Posterior vena cava (tissue), 2 donors: ENCODE results near the gene FAXC. TPM values are rescaled to one million over a fixed set of nuclear protein-coding genes. Genes with fewer than 3 reads are reported as not detected.
"Not testable (repeated sequence)": the region's sequence is repeated elsewhere in the genome, so short reads cannot be mapped to it uniquely, and the experiment has no call there.

Source experiments
- DNase-seq: peaks from one replicate; pipeline ENCODE4 v3.0.0-alpha.2; 2020; ENCODE audit warnings: low spot score
- intact Hi-C, 2 donors: fragments of 100-400 bp; cut with DNase I; formaldehyde crosslinking; loops; one replicate each; pipeline versions ENCODE4 v1.14.1 to v1.14.2; 2022 to 2023
- total RNA-seq, 2 donors: library from RNA; stranded (reverse); fragmentation: NEBNext Ultra II Directional; extraction: Animal tissue kit (Norgen Biotek cat#: 25700); gene quantifications; one replicate each; pipeline ENCODE4 v1.2.1, GENCODE V29; 2021
- donor health status: DM: yes; HTN: yes; CAD: no.
- donor health status: DM: yes; HTN: yes; CAD: no.

FAXC gene
- total RNA-seq, 2 donors from 2014 or later = 10.8 to 12.9 TPM

DNA sequence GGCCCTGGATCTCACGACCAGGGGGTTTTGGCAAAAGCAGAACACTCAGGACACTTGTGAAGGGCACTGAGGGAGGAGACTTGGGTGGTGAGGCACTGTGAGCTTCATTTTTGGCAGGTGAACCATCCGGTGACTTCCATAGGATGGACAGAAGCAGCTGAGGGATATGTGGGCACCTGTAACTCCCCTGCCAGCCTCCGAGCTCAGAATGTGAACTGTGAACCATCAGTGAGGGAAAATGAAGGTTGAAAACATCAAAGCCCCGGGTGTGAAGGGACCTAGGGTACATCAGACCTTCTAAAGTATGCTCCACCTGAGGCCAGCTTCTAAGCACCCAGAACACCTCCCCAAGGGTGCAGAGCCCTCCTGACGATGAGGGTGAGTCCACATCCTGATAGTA is 53.2 kb downstream of the FAXC start:
- no peak for DNase-seq
- intact Hi-C loops = no loop called here

DNA sequence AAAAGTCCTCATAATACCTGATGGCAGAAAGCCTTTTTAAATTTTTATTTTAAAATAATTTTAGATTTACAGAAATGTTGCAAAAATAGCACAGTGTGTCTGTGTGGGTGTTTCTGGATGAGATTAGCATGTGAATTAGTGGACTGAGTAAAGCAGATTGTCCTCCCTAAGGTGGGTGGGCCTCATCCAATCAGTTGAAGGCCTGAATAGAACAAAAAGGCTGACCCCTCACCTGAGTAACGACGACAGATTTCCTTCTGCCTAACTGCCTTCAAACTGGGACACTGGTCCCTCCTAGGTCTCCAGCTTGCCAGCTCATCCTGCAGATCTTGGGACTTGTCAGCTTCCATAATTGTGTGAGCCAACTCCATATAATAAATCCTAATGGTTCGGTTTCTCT is 54.2 kb downstream of the FAXC start:
- intact Hi-C loops = no loop called here
- DNase-seq = no peak

DNA sequence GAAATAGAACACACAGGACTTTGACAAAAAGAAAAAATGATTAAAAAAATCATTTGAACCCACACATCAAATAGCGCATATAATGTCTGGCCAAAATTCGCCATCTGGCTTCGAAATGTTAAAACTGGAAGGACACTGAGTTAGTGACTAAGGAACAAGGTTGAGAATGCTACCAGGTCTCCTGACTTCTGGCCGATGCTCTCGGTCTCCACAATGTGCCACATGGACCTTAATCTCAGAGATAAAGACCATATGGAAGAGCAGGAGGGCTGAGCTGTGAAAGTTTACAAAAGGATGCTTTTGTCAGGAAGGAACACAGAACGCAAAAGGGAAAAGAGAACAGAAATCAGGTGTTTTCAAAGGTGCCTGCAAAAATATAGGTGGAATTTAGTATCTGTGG is 54.7 kb downstream of the FAXC start:
- no peak for DNase-seq
- intact Hi-C loops = no loop called here

DNA sequence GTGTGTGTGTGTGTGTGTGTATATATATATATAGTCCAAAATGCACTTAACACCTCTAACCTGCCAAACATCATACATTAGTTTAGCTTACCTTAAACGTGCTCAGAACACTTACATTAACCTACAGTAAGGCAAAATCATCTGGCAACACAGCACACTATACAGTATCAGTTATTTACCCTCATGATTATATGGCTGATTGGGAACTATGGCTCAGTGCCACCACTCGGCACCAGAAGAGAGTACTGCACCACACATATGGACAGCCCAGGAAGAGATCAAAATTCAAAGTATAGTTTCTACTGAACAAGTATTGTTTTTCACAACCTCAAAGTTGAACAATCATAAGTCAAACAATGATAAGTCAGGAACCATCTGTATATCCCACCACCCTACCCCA is 59.8 kb downstream of the FAXC start:
- intact Hi-C loops = no loop called here

DNA sequence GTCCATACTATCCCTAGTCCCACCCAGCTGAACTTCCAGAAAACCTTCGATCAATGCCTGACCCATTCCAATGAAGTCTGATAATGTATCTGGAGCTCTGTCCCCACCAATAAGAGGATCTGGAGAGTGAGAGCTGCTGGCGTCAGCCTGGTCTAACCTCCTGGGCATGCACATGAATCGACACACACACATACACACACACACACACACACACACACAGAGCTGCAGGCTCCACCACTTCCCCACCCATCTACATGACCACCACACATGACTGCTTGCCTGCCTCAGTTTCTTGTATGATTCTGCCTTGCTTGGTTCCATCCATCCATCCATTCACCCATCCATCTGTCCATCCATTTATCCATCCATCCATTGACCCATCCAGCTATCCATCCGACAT is 60.8 kb downstream of the FAXC start:
- no peak for DNase-seq
- intact Hi-C loops = no loop called here

More for the DNA sequence above, 59.8 kb downstream of the FAXC start:
- DNase-seq = no peak

DNA sequence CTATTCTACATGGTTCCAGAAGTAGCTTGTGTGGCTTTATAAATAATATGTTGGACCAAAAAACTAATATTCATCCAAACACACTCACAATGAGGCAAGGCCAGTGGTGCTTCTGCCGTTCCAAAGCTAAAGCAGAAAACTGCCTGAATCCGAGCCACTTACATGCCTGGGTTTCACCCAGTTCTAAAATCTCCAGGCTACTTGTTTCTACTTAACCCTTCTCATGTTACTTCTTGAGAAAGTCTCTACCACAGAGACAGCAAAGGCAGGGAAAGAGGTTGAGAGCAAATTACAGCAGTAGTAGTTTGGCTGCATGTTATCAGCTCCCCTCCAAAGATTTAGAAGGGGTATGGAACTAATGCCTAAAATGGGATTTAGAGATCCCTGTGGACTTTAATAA is 62.0 kb downstream of the FAXC start:
- intact Hi-C loops = no loop called here
- DNase-seq = no peak

DNA sequence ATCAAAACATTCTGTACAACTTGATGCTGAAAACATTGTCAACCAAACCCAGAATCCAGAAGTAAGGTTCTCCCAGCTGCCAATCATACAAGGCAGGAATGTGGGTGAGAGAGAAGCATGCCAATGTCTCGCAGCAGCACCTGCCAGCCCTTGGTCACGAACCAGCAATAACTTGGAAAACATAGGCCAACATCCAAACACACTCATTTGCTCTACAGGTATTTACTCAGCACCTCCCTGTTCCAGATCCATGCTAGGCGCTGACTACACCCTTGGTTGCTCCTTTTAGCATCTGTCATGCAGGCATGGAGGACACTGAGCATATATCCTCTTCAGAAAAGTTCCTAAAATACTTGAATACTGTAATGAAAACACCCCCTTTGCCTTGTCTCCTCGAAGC is 63.6 kb downstream of the FAXC start:
- intact Hi-C loops = no loop called here
- no peak for DNase-seq

DNA sequence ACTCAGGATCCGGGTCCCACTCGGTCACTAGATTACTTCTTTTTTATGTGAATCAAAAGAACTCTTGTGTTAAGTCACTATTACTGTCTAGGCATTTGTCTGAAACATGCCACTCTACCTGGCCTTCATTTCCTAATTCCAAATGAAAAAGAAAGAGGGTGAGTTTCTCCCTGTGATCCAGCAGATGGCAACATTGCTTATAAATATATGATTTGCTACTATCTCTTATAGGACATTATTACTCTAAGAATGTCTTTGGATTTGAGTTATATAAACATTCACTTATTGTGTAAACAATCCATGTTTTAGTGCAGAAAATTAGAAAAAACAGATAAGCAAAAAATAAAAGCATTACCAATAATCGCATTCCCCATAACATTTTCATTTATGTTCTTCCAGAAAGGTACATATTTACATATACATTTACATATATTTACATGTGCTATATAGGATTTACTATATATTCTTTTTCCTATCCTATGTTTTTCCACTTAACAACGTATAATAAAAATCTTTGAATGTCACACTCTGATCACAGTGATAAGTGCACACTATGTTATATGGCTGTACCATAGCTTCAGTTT is 66.9 kb downstream of the FAXC start:
- intact Hi-C loops = no loop called here
- no peak for DNase-seq

DNA sequence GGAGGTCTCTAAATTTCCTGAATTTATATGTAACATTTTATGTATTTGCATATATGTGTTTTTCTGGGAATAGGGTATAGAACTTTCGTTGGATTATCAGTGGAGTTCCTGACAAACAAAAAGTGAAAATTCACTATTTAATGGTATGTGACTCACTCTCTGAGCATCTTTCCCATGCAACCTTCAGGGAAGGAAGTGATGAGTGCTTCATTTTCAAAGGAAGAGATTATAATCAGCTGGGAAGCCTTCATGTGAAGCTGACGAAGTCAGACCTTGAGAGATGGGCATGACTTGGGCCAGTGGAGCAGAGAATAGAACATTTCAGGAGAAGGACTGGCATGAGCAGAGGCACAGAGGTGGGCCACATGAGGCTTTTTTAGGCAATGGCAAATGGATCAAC is 72.7 kb downstream of the FAXC start:
- DNase-seq = no peak
- intact Hi-C loops = no loop called here

DNA sequence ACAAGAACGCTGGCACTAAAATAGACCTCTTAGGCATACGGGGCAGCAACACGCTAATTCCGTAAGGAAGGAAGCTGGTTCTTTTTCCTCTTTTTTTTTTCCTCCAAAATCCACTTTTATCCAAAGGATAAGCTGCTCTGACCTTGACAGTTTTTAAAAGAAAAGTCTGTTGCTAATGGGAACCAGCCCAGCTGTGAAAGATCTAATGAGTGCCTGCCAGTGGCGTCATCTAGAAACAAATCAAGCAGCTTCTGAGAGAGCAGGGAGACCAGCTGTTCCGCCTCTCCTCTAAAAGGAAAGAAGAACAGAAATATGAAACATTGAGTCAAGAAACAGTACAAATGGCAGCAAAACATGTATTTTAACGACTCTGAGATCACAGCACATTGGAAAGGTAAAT is 78.6 kb downstream of the FAXC start:
- no peak for DNase-seq
- intact Hi-C loops = no loop called here

DNA sequence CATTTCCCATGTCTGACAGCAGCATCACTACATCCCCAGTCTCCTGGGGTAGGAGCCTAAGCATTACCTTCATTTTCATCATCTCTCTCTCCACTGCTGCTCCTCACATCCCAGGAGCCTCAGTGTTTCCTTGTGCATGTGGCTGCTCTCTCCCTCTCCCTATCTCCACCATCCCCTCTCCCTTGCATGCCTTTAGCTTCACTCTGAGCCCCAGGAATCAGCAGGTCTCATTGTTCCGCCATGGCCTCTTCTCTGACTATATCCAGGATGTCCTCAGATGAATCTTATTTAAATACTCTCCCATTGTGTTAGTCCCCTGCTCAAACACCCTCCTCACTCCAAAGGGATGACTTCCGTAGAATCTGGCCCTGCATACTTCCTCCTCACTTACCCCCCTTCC is 79.4 kb downstream of the FAXC start:
- intact Hi-C loops = no loop called here
- no peak for DNase-seq

DNA sequence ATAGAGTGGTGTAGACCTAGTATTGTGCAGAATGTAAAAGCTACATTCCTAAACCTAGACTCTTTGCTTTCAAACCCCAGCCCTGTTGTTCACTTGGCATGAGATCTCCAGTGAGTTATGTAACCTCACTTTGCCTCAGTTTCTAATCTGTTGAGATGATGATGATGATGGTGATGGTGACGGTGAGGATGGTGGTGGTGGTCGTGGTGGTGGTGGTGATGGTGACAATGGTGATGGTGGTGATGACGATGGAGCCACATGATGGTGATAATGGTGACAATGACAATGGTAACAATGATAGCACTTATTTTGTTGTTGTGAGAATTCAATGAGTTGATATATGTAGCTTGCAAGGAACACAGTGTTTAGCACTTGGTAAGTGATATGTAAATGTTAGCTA is 80.3 kb downstream of the FAXC start:
- no peak for DNase-seq
- intact Hi-C loops = no loop called here

DNA sequence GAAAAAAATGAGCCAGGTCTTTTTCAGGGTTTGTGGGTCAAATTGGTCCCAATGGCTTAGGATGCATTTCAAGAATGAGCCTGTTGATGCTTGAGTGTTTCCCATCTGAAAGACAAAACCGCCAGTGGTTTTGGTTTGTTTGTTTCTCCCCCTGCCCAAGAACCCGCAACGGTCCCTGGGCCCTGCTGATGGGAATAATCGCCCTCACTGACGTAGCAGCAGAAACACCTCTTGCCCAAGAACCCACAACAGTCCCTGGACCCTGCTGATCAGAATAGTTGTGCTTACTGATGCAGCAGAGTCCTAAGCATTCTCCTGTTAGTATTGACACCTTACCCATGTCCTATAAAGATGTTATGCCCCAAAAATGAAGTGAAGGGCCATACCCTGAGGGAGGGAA is 82.5 kb downstream of the FAXC start:
- DNase-seq, intact Hi-C loops: not testable (repeated sequence)

DNA sequence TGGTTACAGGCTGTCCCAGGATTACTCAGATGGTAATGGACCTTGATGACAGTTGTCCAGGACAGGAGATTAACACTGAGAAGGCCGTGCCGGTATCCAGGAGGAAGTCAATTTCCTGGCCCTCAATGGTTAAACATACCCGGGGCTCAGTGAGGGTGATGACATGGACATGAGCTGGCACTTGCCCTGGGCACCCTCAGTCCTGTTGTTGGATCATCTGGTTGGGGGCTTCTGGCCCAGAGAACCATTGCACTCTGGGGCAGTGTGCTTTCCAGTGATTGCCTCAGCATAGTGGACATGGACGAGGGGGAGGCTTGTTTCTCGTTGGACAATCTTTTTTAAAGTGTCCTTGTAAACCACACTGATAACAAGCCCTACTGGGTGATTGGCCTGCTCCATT is 84.0 kb downstream of the FAXC start:
- DNase-seq, intact Hi-C loops: not testable (repeated sequence)

DNA sequence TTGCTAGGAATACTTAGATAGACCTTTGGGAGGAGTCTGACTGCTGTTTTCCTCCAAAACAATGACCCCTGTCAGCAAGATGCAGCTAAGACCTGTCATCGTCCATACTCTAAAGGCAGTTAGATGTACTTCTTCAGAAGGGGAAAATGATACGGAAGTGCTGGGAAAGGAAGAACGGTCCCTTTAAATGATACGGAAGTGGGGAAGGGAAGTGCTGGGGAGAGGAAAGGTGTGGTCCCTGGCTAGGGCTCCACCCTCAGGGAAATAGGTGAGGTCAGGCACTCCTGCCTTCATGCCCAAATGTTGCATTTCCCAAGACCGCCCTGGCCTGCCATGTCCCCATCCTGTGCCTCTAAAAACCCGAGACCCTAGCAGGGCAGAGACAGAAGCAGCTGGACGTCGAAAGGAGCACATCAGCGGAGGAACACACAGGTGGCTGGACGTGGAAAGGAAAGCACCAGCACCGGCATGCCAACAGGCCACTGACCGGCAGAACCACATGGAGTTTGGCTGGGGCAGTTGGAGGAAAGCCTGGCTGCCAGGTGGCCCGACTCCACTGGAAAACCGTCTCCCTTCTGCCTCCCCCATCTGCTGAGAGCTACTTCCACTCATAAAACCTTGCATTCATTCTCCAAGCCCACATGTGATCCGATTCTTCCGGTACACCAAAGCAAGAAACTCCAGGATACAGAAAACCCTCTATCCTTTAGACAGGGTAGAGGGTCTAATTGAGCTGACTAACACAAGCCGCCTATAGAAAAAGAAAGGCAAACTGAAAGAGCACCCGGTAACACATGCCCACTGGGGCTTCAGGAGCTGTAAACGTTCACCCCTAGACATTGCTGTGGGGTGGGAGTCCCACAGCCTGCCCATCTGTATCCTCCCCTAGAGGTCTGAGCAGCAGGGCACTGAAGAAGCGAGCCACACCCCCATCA is 94.6 kb downstream of the FAXC start:
- intact Hi-C loops = no loop called here
- no peak for DNase-seq

DNA sequence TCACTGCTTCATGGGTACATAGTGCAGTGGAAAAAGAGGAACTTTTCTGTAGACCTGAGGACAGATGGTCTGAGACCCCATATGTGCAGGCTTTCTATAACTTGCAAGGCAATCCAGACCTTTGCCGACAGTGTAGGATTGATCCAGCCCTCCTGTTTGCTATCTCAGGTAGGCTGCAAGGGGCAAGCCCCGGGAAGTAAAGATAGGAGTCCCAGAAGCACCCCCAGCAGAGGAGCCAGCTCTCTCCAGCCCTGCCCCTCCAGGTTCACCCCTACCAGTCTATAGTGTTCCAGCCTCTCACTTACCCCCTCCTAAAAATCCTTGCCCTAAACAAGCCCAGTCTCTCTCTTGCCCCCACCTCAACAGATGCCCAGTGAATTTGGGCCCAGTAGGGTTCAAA is 96.2 kb downstream of the FAXC start:
- intact Hi-C loops = no loop called here
- no peak for DNase-seq

DNA sequence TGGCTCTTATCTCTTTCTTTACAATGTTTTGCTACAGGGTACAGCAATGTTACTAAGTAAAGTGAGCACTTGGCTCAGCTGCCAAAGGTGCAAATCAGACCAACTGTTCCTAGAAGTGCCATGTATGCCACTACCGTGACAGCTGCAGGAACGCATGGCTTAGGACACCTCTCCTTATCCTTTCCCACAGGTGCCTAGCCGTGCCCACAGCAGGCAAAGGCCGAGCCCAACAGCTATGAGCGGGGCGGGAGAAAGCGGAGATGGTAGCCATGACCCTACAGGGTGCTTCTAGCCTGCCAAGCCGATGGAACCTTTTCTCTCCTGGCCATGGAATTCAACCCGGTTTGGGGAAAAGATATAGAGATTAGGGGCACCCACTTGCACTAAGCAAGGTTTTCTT is 97.1 kb downstream of the FAXC start:
- intact Hi-C loops = no loop called here
- DNase-seq = no peak

DNA sequence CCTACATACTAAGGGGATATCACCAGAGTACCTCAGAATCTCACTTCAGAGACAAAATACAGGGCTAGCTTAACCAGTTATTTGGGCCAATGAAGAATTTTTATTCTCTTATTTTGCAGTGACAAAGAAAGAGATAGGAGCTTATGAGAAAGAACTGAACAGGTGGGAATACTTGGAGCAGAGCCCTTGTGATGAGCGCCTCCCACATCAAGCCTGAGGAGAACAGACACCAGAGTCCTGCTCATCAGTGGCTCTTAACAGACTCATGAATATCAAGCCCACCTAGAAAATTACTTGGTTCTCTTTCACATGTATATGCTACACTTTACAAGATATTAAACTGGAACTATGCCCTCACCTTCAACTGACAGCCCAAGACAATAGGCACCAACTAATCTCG is 99.0 kb downstream of the FAXC start:
- no peak for DNase-seq
- intact Hi-C loops = no loop called here

DNA sequence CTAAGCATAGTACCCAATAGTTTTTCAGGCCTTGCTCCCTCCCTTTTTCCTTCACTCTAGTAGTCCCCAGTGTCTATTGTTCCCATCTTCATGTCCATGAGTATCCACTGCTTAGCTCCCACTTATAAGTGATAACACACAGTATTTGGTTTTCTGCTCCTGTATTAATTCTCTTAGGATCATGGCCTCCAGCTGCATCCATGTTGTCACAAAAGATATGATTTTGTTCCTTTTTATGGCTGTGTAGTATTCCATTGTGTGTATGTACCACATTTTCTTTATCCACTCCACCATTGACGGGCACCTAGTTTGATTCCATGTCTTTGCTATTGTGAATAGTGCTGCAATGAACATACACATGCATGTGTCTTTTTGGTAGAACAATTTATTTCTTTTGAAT is 102.9 kb downstream of the FAXC start:
- DNase-seq = no peak
- intact Hi-C loops = no loop called here

DNA sequence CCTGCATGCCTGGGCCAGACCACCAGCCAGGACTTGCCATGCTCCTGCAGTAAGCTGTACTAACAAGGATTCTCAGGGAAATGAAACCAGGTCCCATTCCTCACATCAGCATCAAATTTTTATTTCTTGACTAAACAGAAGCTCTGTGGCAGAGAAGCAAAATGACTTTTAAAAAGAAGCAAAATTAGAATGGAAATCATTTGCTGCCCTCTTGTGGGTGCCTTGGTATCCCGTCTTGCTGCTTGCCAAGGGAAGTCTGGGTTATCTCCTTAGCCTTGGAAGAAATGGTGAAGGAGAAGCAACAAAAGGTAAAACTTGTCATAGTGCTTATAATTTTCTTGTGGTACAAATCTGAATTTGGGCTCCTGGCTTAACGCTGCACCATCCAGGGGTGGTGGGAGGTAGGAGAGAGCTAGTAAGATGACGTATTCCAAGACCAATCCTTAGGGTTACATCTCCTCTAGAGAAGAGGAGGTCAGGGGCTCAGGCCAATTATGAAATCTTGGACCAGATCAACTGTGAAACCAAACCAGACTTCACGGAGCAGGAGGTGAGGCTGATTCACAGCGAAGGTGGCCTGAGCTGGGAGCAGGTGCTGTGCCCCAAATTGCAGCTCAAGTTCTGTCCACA is 107.5 kb downstream of the FAXC start:
- intact Hi-C loops = no loop called here
- DNase-seq = no peak

DNA sequence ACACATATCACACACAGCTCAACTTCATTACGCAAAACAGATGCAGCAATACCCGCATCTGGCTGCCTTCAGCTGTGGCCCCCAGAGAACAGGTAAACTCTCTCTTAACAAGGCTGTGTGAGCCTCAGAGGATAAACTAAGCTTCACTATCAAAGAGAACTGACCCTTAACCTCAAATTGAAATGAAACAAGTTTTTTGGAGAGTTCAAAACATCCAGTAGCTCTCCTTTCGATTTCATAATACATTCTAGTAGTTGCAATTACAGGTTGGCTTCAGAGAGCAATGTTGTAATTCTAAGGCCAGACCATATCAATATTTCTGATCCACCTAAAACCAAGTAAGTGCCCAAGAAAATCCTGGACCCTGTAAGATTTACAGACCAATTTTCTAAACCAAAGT is 113.5 kb downstream of the FAXC start:
- intact Hi-C loops = no loop called here
- no peak for DNase-seq
